Measurements from ENCODE around the gene RAB30. TPM values are rescaled to one million over a fixed set of nuclear protein-coding genes. Genes with fewer than 3 reads are reported as not detected.

RAB30 gene
- total and polyA plus RNA-seq, 2 donors (not counting 3 experiments of a cell fraction or from before 2014, with no cell fraction given) = 4.1 to 14.6 TPM

GRCh38 chr11:82932564-82932963 is 139.1 kb downstream of the RAB30 start:
- POLR2A ChIA-PET = no interaction called here
- BruUV-seq (replicated peaks) = no TSS peak
- FAIRE-seq (no peak), DNase-seq (ENCODE audit: low read depth, low spot score) (no peak)
- CTCF ChIA-PET = interaction anchor here (1.4 to 1.9 kb wide), 2 partner anchors 9 to 65 kb away, joined by 4 to 7 read pairs; no protein-coding TSS in a partner anchor
- H3K9me3 ChIP-seq (replicated peaks; ENCODE audit: control insufficient read depth, insufficient read depth, low read length) = no peaks in the 10 kb centered on the region
- dilution Hi-C loops (cut with MboI; ENCODE audit: extremely low pct_ligation_motif_present, low sequenced_read_pairs) = no loop called here
- H3K4me3 ChIP-seq (replicated peaks in 1 of 3; ENCODE audit: insufficient read depth in 1 of 3, low read depth in 1 of 3, low read length in 3 of 3) = no peak overlapping the region
- no peak overlapping the region for H3K9ac ChIP-seq (replicated peaks; ENCODE audit: extremely low read depth, insufficient read depth, low read length)
- H3K36me3 ChIP-seq (ENCODE audit: control insufficient read depth in 2 of 2, extremely low read depth in 1 of 2, insufficient read depth in 2 of 2, low read length in 2 of 2) = no peaks in the 10 kb centered on the region
- H3K27me3 ChIP-seq (ENCODE audit: control insufficient read depth in 2 of 2, insufficient read depth in 2 of 2, low read length in 2 of 2) = no peaks in the 10 kb centered on the region
- H3K27ac ChIP-seq (ENCODE audit: insufficient read depth, low read depth, low read length) = no peak overlapping the region
- no peak overlapping the region for H3K4me2 ChIP-seq (ENCODE audit: insufficient read depth, low read length)
- no peaks in the 10 kb centered on the region for H3K9me1 ChIP-seq (replicated peaks; ENCODE audit: control insufficient read depth, extremely low read depth, insufficient read depth, low read length)
- no peaks in the 10 kb centered on the region for H4K20me1 ChIP-seq (replicated peaks; ENCODE audit: control insufficient read depth, extremely low read depth, insufficient read depth, low read length)
- no peak for TF ChIP-seq POLR2AphosphoS5 (IDR thresholded peaks at IDR 0.05; ENCODE audit: insufficient read depth, low read depth, low read length)
- TF ChIP-seq, protein P1, sequence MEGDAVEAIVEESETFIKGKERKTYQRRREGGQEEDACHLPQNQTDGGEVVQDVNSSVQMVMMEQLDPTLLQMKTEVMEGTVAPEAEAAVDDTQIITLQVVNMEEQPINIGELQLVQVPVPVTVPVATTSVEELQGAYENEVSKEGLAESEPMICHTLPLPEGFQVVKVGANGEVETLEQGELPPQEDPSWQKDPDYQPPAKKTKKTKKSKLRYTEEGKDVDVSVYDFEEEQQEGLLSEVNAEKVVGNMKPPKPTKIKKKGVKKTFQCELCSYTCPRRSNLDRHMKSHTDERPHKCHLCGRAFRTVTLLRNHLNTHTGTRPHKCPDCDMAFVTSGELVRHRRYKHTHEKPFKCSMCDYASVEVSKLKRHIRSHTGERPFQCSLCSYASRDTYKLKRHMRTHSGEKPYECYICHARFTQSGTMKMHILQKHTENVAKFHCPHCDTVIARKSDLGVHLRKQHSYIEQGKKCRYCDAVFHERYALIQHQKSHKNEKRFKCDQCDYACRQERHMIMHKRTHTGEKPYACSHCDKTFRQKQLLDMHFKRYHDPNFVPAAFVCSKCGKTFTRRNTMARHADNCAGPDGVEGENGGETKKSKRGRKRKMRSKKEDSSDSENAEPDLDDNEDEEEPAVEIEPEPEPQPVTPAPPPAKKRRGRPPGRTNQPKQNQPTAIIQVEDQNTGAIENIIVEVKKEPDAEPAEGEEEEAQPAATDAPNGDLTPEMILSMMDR (IDR thresholded peaks at IDR 0.05; ENCODE audit: extremely low read depth in 1 of 2, insufficient read depth in 1 of 2, low read depth in 1 of 2, low read length in 2 of 2) = no peak
- no peak for TF ChIP-seq FOS (IDR thresholded peaks at IDR 0.05; ENCODE audit: borderline replicate concordance, insufficient read depth, low read length)
- TF ChIP-seq POLR2A (IDR thresholded peaks at IDR 0.05; ENCODE audit: low read depth, low read length) = no peak
- TF ChIP-seq, protein P2, sequence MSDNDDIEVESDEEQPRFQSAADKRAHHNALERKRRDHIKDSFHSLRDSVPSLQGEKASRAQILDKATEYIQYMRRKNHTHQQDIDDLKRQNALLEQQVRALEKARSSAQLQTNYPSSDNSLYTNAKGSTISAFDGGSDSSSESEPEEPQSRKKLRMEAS (IDR thresholded peaks at IDR 0.05; ENCODE audit: insufficient read depth, insufficient read length) = no peak
- no peak for TF ChIP-seq MYC (IDR thresholded peaks at IDR 0.05; ENCODE audit: low read depth, low read length)
- no peak for TF ChIP-seq GATA2 (IDR thresholded peaks at IDR 0.05; ENCODE audit: insufficient read depth, insufficient read length, low read depth, low read length)
- TF ChIP-seq JUN (IDR thresholded peaks at IDR 0.05; ENCODE audit: borderline replicate concordance, insufficient read depth, insufficient read length, low read depth) = no peak
- TF ChIP-seq EZH2 (IDR thresholded peaks at IDR 0.05; ENCODE audit: borderline replicate concordance, low read depth, low read length, severe bottlenecking) = no peak
- no peaks in the 10 kb centered on the region for H3K79me2 ChIP-seq (ENCODE audit: control insufficient read depth, insufficient read depth, low read length)
- no peak overlapping the region for H2AFZ ChIP-seq (ENCODE audit: low read depth, low read length)
- peaks cover 6% of the 10 kb centered on the region for H3K4me1 ChIP-seq (ENCODE audit: control insufficient read depth, extremely low read depth, insufficient read depth, low read length)
- intact Hi-C loops (cut with micrococcal nuclease) = loop anchor here (5.0 kb wide), 1 partner anchor 45 kb away; no protein-coding TSS in a partner anchor
